Stimulated activated naive B cell treated with anti-CD40 and anti-IgM and Interleukin-4, amounts not matched to agents 10 μg/mL and 1 μg/mL and 100 μg/mL, for 72 hours (primary cell): Measurements from ENCODE around the gene SNCB.
"Not testable (repeated sequence)": the region's sequence is repeated elsewhere in the genome, so short reads cannot be mapped to it uniquely, and the experiment has no call there.

Experiments used
- ATAC-seq, 2 donors: fragments of 150-1000 bp; cut with Tn5 transposase; replicated peaks; 2 replicates each; pipeline ENCODE4 v1.10.0; 2021; ENCODE audit warnings: moderate library complexity in 1 of 2
- DNase-seq: peaks from one replicate; pipeline ENCODE4 v3.0.0; 2021
- H3K27ac Mint-ChIP-seq: one replicate; pipeline ENCODE4 v1.8.0; 2022; ENCODE audit warnings: mild to moderate bottlenecking, mixed read lengths
- H3K27me3 Mint-ChIP-seq, 2 donors: one replicate each; pipeline ENCODE4 v1.8.0; 2022; ENCODE audit warnings: mixed read lengths in 2 of 2
- H3K36me3 Mint-ChIP-seq, 2 donors: one replicate each; pipeline ENCODE4 v1.8.0; 2022; ENCODE audit warnings: mixed read lengths in 2 of 2, mild to moderate bottlenecking in 1 of 2
- H3K4me1 Mint-ChIP-seq, 2 donors: one replicate each; pipeline ENCODE4 v1.8.0; 2022; ENCODE audit warnings: mixed read lengths in 2 of 2, mild to moderate bottlenecking in 1 of 2
- H3K4me3 Mint-ChIP-seq, 2 donors: one replicate each; pipeline ENCODE4 v1.8.0; 2022; ENCODE audit warnings: mild to moderate bottlenecking in 2 of 2, mixed read lengths in 2 of 2, moderate library complexity in 1 of 2
- H3K9me3 Mint-ChIP-seq, 2 donors: one replicate each; pipeline ENCODE4 v1.8.0; 2022; ENCODE audit warnings: mixed read lengths in 2 of 2, mild to moderate bottlenecking in 1 of 2

The SNCB gene

GRCh38 chr5:176614805-176615478 lies 15.4 kb downstream of the SNCB start:
- peaks cover 66 to 71% of the 10 kb centered on the region in 2 donors for H3K27me3 Mint-ChIP-seq
- peaks cover 0 to 1% of the 10 kb centered on the region in 2 donors for H3K9me3 Mint-ChIP-seq
- H3K36me3 Mint-ChIP-seq = peaks cover 0 to 1% of the 10 kb centered on the region in 2 donors
- no peak for ATAC-seq
- no peak for DNase-seq
- no peak overlapping the region for H3K27ac Mint-ChIP-seq
- H3K4me3 Mint-ChIP-seq = no peak overlapping the region
- H3K4me1 Mint-ChIP-seq = peaks cover 5% of the 10 kb centered on the region in 2 donors

GRCh38 chr5:176612855-176613254 lies 17.5 kb downstream of the SNCB start:
- DNase-seq = no peak
- H3K27me3 Mint-ChIP-seq = peaks cover 57 to 61% of the 10 kb centered on the region in 2 donors
- H3K4me1 Mint-ChIP-seq = peaks cover 9 to 11% of the 10 kb centered on the region in 2 donors
- H3K27ac Mint-ChIP-seq = no peak overlapping the region
- no peak for ATAC-seq
- H3K36me3 Mint-ChIP-seq = peaks cover 2 to 6% of the 10 kb centered on the region in 2 donors
- no peak overlapping the region for H3K4me3 Mint-ChIP-seq
- H3K9me3 Mint-ChIP-seq = no peaks in the 10 kb centered on the region

- H3K27ac Mint-ChIP-seq = no peak overlapping the region
- ATAC-seq (no peak), DNase-seq (no peak)
- peaks cover 48 to 53% of the 10 kb centered on the region in 2 donors for H3K27me3 Mint-ChIP-seq
- no peaks in the 10 kb centered on the region for H3K9me3 Mint-ChIP-seq
- H3K4me3 Mint-ChIP-seq = no peak overlapping the region
- H3K4me1 Mint-ChIP-seq = peaks cover 9 to 13% of the 10 kb centered on the region in 2 donors
- peaks cover 2 to 6% of the 10 kb centered on the region in 2 donors for H3K36me3 Mint-ChIP-seq
These were observed 18.3 kb downstream of the SNCB start for GRCh38 chr5:176612008-176612407.

- ATAC-seq = no peak
- H3K4me3 Mint-ChIP-seq = peak overlapping the region in 1 of 2 donors; percentile 3
- peaks cover 9 to 13% of the 10 kb centered on the region in 2 donors for H3K4me1 Mint-ChIP-seq
- H3K9me3 Mint-ChIP-seq = no peaks in the 10 kb centered on the region
- peaks cover 2 to 6% of the 10 kb centered on the region in 2 donors for H3K36me3 Mint-ChIP-seq
- H3K27me3 Mint-ChIP-seq = peaks cover 43 to 47% of the 10 kb centered on the region in 2 donors
- no peak overlapping the region for H3K27ac Mint-ChIP-seq
- DNase-seq = no peak
These were observed 18.9 kb downstream of the SNCB start for GRCh38 chr5:176611435-176611834.

GRCh38 chr5:176610435-176610773 lies 19.9 kb downstream of the SNCB start:
- H3K27ac Mint-ChIP-seq = peak overlapping the region; percentile 79
- peak overlapping the region; percentile 74 to 76 for H3K4me3 Mint-ChIP-seq
- H3K4me1 Mint-ChIP-seq = peaks cover 9 to 13% of the 10 kb centered on the region in 2 donors
- H3K9me3 Mint-ChIP-seq = no peaks in the 10 kb centered on the region
- no peak for DNase-seq
- peaks cover 2 to 6% of the 10 kb centered on the region in 2 donors for H3K36me3 Mint-ChIP-seq
- ATAC-seq = peak; percentile 7 to 12
- H3K27me3 Mint-ChIP-seq = peaks cover 32 to 38% of the 10 kb centered on the region in 2 donors

- Mint-ChIP-seq H3K36me3 (peaks cover 2 to 6% of the 10 kb centered on the region in 2 donors), H3K4me1 (peaks cover 9 to 13% of the 10 kb centered on the region in 2 donors), H3K4me3 (peak within 1 kb of the TSS; percentile 92 to 96), H3K27ac (peak within 1 kb of the TSS; percentile 88), H3K27me3 (peaks cover 27 to 36% of the 10 kb centered on the region in 2 donors), H3K9me3 (no peaks in the 10 kb centered on the region)
- DNase-seq (peak; percentile 55), ATAC-seq (peak; percentile 75 to 83)
These were observed 20.5 kb downstream of the SNCB start, which contains the start of gene GPRIN1 for GRCh38 chr5:176609724-176610434. Gene GPRIN1 (minus strand): TSS chr5:176610156. CDS start chr5:176599834, 10,322 bp downstream.

- H3K36me3 Mint-ChIP-seq = peaks cover 2 to 6% of the 10 kb centered on the region in 2 donors
- peak overlapping the region; percentile 88 for H3K27ac Mint-ChIP-seq
- H3K27me3 Mint-ChIP-seq = peaks cover 24 to 31% of the 10 kb centered on the region in 2 donors
- H3K4me3 Mint-ChIP-seq = peak overlapping the region; percentile 92 to 96
- H3K4me1 Mint-ChIP-seq = peaks cover 9 to 13% of the 10 kb centered on the region in 2 donors
- ATAC-seq = peak; percentile 49 to 57
- peak; percentile 23 for DNase-seq
- no peaks in the 10 kb centered on the region for H3K9me3 Mint-ChIP-seq
These were observed 21.2 kb downstream of the SNCB start for GRCh38 chr5:176608937-176609723.

GRCh38 chr5:176608142-176608705 lies 22.1 kb downstream of the SNCB start:
- H3K9me3 Mint-ChIP-seq = no peaks in the 10 kb centered on the region
- peak overlapping the region; percentile 40 for H3K27ac Mint-ChIP-seq
- ATAC-seq (no peak), DNase-seq (no peak)
- H3K36me3 Mint-ChIP-seq = peaks cover 2 to 6% of the 10 kb centered on the region in 2 donors
- H3K4me1 Mint-ChIP-seq = peaks cover 9 to 13% of the 10 kb centered on the region in 2 donors
- H3K27me3 Mint-ChIP-seq = peaks cover 23 to 24% of the 10 kb centered on the region in 2 donors
- peak overlapping the region; percentile 32 to 96 for H3K4me3 Mint-ChIP-seq

- no peak for DNase-seq
- Mint-ChIP-seq H3K27ac (no peak overlapping the region), H3K36me3 (peaks cover 2 to 6% of the 10 kb centered on the region in 2 donors), H3K4me3 (no peak overlapping the region), H3K27me3 (peaks cover 13% of the 10 kb centered on the region in 2 donors), H3K9me3 (no peaks in the 10 kb centered on the region), H3K4me1 (peaks cover 9 to 13% of the 10 kb centered on the region in 2 donors)
- no peak for ATAC-seq
These were observed 23.5 kb downstream of the SNCB start for GRCh38 chr5:176606875-176607274.

GRCh38 chr5:176606032-176606431 lies 24.3 kb downstream of the SNCB start:
- H3K27me3 Mint-ChIP-seq = peaks cover 7% of the 10 kb centered on the region in 2 donors
- no peak for ATAC-seq

GRCh38 chr5:176603091-176603490 lies 27.2 kb downstream of the SNCB start:
- Mint-ChIP-seq H3K27me3 (peaks cover 8 to 10% of the 10 kb centered on the region in 2 donors), H3K4me1 (peaks cover 0 to 2% of the 10 kb centered on the region in 2 donors), H3K9me3 (no peaks in the 10 kb centered on the region), H3K36me3 (peaks cover 0 to 6% of the 10 kb centered on the region in 2 donors), H3K4me3 (no peak overlapping the region), H3K27ac (no peak overlapping the region)
- ATAC-seq = no peak
- no peak for DNase-seq

More at GRCh38 chr5:176606032-176606431, 24.3 kb downstream of the SNCB start:
- H3K36me3 Mint-ChIP-seq = peaks cover 1 to 6% of the 10 kb centered on the region in 2 donors
- H3K4me3 Mint-ChIP-seq = no peak overlapping the region
- H3K9me3 Mint-ChIP-seq = no peaks in the 10 kb centered on the region
- no peak overlapping the region for H3K27ac Mint-ChIP-seq
- no peak for DNase-seq
- peaks cover 9 to 10% of the 10 kb centered on the region in 2 donors for H3K4me1 Mint-ChIP-seq

GRCh38 chr5:176601901-176602482 lies 28.3 kb downstream of the SNCB start:
- H3K9me3 Mint-ChIP-seq = no peaks in the 10 kb centered on the region
- H3K4me1 Mint-ChIP-seq = no peaks in the 10 kb centered on the region
- DNase-seq = no peak
- H3K27me3 Mint-ChIP-seq = peaks cover 11 to 16% of the 10 kb centered on the region in 2 donors
- no peak overlapping the region for H3K27ac Mint-ChIP-seq
- peaks cover 0 to 6% of the 10 kb centered on the region in 2 donors for H3K36me3 Mint-ChIP-seq
- no peak overlapping the region for H3K4me3 Mint-ChIP-seq
- ATAC-seq = no peak

GRCh38 chr5:176599749-176600430 lies 30.4 kb downstream of the SNCB start:
- H3K36me3 Mint-ChIP-seq, H3K4me1 Mint-ChIP-seq, H3K27ac Mint-ChIP-seq, ATAC-seq, H3K4me3 Mint-ChIP-seq, H3K9me3 Mint-ChIP-seq, DNase-seq: not testable (repeated sequence)
- peaks cover 21 to 31% of the 10 kb centered on the region in 2 donors for H3K27me3 Mint-ChIP-seq
